Measurements from ENCODE around the gene FAM216B. TPM values are rescaled to one million over a fixed set of nuclear protein-coding genes. Genes with fewer than 3 reads are reported as not detected.

The FAM216B gene
- total RNA-seq = under 1 TPM in 1 of 4 donors, not detected in 3; 0.83 TPM

- H3K4me1 ChIP-seq = no peaks in the 10 kb centered on the region
- TF ChIP-seq POLR2A (IDR thresholded peaks at IDR 0.05) = no peak
- TF ChIP-seq, protein P1, sequence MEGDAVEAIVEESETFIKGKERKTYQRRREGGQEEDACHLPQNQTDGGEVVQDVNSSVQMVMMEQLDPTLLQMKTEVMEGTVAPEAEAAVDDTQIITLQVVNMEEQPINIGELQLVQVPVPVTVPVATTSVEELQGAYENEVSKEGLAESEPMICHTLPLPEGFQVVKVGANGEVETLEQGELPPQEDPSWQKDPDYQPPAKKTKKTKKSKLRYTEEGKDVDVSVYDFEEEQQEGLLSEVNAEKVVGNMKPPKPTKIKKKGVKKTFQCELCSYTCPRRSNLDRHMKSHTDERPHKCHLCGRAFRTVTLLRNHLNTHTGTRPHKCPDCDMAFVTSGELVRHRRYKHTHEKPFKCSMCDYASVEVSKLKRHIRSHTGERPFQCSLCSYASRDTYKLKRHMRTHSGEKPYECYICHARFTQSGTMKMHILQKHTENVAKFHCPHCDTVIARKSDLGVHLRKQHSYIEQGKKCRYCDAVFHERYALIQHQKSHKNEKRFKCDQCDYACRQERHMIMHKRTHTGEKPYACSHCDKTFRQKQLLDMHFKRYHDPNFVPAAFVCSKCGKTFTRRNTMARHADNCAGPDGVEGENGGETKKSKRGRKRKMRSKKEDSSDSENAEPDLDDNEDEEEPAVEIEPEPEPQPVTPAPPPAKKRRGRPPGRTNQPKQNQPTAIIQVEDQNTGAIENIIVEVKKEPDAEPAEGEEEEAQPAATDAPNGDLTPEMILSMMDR (IDR thresholded peaks at IDR 0.05) = no peak
- peak within 1 kb of the TSS in 1 of 4 donors; percentile 22 for H3K27ac ChIP-seq
- no peaks in the 10 kb centered on the region for H3K36me3 ChIP-seq
- no peak within 1 kb of the TSS for H3K4me3 ChIP-seq
- DNase-seq = no peak
- H3K9me3 ChIP-seq = no peaks in the 10 kb centered on the region
- H3K27me3 ChIP-seq = no peaks in the 10 kb centered on the region
Observed at GRCh38 chr13:42781352-42781751, at the start of gene FAM216B. FAM216B (plus strand) TSS chr13:42781584; CDS start chr13:42784068, 2,484 bp downstream.

DNA sequence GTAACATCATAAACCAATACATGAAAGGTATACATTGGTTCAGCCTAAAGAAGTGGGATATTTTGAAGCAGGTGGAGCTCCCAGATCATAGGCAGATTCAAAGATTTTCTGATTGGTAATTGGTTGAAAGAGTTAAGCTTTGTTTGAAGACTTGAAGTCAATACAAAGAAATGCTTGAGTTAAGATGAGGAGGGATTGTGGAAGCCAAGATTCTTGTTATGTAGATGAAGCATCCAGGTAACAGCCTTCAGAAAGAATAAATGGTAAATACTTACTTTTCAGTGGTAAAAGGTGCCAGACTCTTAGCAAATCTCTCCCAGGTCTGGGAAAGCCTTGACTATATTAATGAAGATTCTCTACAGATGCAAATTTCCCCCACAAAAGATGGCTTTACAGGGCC lies 49.3 kb upstream of the FAM216B start:
- no peak overlapping the region for H3K4me3 ChIP-seq

GRCh38 chr13:42733046-42733445 lies 48.3 kb upstream of the FAM216B start:
- Histone ChIP-seq H3K27me3 (no peaks in the 10 kb centered on the region), H3K9me3 (no peaks in the 10 kb centered on the region), H3K4me1 (no peaks in the 10 kb centered on the region), H3K36me3 (no peaks in the 10 kb centered on the region), H3K4me3 (no peak overlapping the region), H3K27ac (no peak overlapping the region)
- TF ChIP-seq, protein P1 (IDR thresholded peaks at IDR 0.05) = no peak
- no peak for TF ChIP-seq POLR2A (IDR thresholded peaks at IDR 0.05)
- no peak for DNase-seq

More for the DNA sequence above, 49.3 kb upstream of the FAM216B start:
- Histone ChIP-seq H3K27ac (no peak overlapping the region), H3K36me3 (no peaks in the 10 kb centered on the region), H3K9me3 (no peaks in the 10 kb centered on the region), H3K4me1 (no peaks in the 10 kb centered on the region), H3K27me3 (no peaks in the 10 kb centered on the region)
- DNase-seq = no peak
- TF ChIP-seq, protein P1 (IDR thresholded peaks at IDR 0.05) = no peak
- TF ChIP-seq POLR2A (IDR thresholded peaks at IDR 0.05) = no peak

DNA sequence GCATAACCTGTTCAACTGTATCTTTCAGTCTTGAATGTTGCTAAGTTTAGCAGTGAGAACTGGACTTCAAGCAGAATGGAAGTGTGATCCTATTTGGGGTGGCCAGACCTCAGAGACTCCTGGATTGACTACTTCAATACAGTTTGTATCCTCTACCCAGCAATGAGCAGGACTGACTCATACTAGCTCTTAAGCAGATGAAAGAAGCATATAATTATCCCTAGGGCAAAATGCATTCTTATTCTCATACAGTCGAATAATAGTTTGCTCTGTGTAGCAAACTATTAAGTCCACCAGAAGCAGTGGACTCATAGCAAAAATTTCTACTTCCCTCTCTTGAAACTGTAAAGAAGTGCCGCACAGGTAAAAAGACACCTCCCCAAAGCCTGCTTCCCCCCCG lies 46.4 kb upstream of the FAM216B start:
- no peaks in the 10 kb centered on the region for H3K4me1 ChIP-seq
- no peak overlapping the region for H3K4me3 ChIP-seq
- TF ChIP-seq POLR2A (IDR thresholded peaks at IDR 0.05) = no peak
- TF ChIP-seq, protein P1 (IDR thresholded peaks at IDR 0.05) = no peak
- no peaks in the 10 kb centered on the region for H3K27me3 ChIP-seq
- H3K27ac ChIP-seq = no peak overlapping the region
- DNase-seq = no peak
- H3K9me3 ChIP-seq = no peaks in the 10 kb centered on the region
- H3K36me3 ChIP-seq = no peaks in the 10 kb centered on the region

GRCh38 chr13:42740753-42741152 lies 40.6 kb upstream of the FAM216B start:
- TF ChIP-seq, protein P1 (IDR thresholded peaks at IDR 0.05) = no peak
- no peak for TF ChIP-seq POLR2A (IDR thresholded peaks at IDR 0.05)
- H3K9me3 ChIP-seq = no peaks in the 10 kb centered on the region
- H3K4me1 ChIP-seq = no peaks in the 10 kb centered on the region
- H3K4me3 ChIP-seq = no peak overlapping the region
- H3K27ac ChIP-seq = no peak overlapping the region
- DNase-seq = peak in 1 of 3 donors; percentile 58
- H3K36me3 ChIP-seq = no peaks in the 10 kb centered on the region
- H3K27me3 ChIP-seq = no peaks in the 10 kb centered on the region

DNA sequence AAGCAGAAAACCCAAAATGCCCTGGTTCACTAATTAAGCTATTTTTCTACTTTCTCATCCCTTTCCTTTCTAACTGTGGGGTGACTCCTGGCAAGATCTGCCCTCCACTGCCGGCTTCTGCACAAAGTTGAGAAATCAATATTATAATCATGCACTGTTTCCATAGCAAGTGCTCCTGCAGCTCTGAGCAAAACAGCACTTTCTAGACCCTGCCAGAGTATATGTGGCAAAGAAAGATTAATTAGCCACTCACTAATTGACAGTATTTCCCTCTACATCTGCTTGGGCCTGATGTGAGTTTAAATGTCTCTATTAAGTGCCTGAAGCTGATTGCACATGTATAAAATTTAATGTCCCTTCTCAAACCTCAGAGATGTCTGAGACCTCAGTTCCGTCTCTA lies 39.5 kb upstream of the FAM216B start:
- H3K27me3 ChIP-seq = no peaks in the 10 kb centered on the region
- H3K36me3 ChIP-seq = no peaks in the 10 kb centered on the region
- H3K4me1 ChIP-seq = peaks cover 0 to 4% (median 0%) of the 10 kb centered on the region in 4 donors
- no peak for DNase-seq
- H3K4me3 ChIP-seq = no peak overlapping the region
- TF ChIP-seq, protein P1 (IDR thresholded peaks at IDR 0.05) = no peak
- no peak for TF ChIP-seq POLR2A (IDR thresholded peaks at IDR 0.05)
- no peaks in the 10 kb centered on the region for H3K9me3 ChIP-seq
- no peak overlapping the region for H3K27ac ChIP-seq

Measured in Peyer's patch (tissue), 4 donors.